A549 (cell line): ENCODE results near the gene HSF2BP. TPM values are rescaled to one million over a fixed set of nuclear protein-coding genes. Genes with fewer than 3 reads are reported as not detected.
A peak's percentile ranks its signal among the peaks of the same experiment; 100 is the strongest.

ENCODE experiments used
- ATAC-seq, 2 experiments: fragments of 200-7000 bp in 1 of 2; fragments of >200 bp in 1 of 2; cut with Nextera tagmentation in 1 of 2; cut with Tn5 transposase in 1 of 2; 3 replicates each; pipeline versions ENCODE4 v1.8.0 to v1.9.1; 2018 to 2020; ENCODE audit warnings: mild to moderate bottlenecking in 1 of 2, moderate library complexity in 1 of 2
- CTCF ChIA-PET: fragments of 300-600 bp; sonication (Branson Sonifier 250); formaldehyde crosslinking; extraction: SDS; loops from one replicate; lab custom pipeline; 2021; ENCODE audit warnings: antibody characterized with exemption, inconsistent platforms; lab: Yijun Ruan, JAX
- POLR2A ChIA-PET: fragments of 350-600 bp; formaldehyde crosslinking; extraction: SDS; loops from one replicate; lab custom pipeline; 2021; ENCODE audit warnings: antibody characterized with exemption, inconsistent platforms; lab: Yijun Ruan, JAX
- DNase-seq, 2 experiments: peaks; one replicate each; pipeline versions ENCODE4 v3.0.0 to v3.0.0-alpha.2; 2011 to 2016; ENCODE audit warnings: low read depth in 1 of 2, low spot score in 1 of 2
- FAIRE-seq: peaks from 2 replicates; lab custom pipeline; 2011; peaks lifted over from hg19 to GRCh38; lab: Jason Lieb, UNC
- H3K27ac ChIP-seq, 2 experiments: fragments of >200 bp; sonication (Bioruptor Twin); formaldehyde crosslinking; 3 replicates each; pipeline ENCODE4 v1.5.1; 2016 to 2017
- H3K4me1 ChIP-seq: fragments of >200 bp; sonication (Bioruptor Twin); formaldehyde crosslinking; 3 replicates; pipeline ENCODE4 v1.6.1; 2016
- H3K4me2 ChIP-seq: fragments of >200 bp; sonication (Bioruptor Twin); formaldehyde crosslinking; 3 replicates; pipeline ENCODE4 v1.6.1; 2016
- H3K4me3 ChIP-seq: fragments of >200 bp; sonication (Bioruptor Twin); formaldehyde crosslinking; 3 replicates; pipeline ENCODE4 v1.5.1; 2016
- H3K9me3 ChIP-seq: fragments of >200 bp; sonication (Bioruptor Twin); formaldehyde crosslinking; 3 replicates; pipeline ENCODE4 v1.6.1; 2016
- CBX2 ChIP-seq: fragments of 200-600 bp; sonication (generic); IDR thresholded peaks from 2 replicates; pipeline ENCODE4 v1.6.1; 2016; ENCODE audit warnings: low read depth, mild to moderate bottlenecking, borderline replicate concordance
- CTCF ChIP-seq: fragments of >200 bp; sonication (Bioruptor Twin); formaldehyde crosslinking; IDR thresholded peaks from 3 replicates; pipeline ENCODE4 v1.5.1; 2016
- EHMT2 ChIP-seq: fragments of 200-600 bp; sonication (generic); IDR thresholded peaks from 2 replicates; pipeline ENCODE4 v1.6.1; 2016; ENCODE audit warnings: antibody characterized with exemption, low read depth, mild to moderate bottlenecking, moderate library complexity
- EP300 ChIP-seq, 2 experiments: fragments of >200 bp; sonication (Bioruptor Twin); formaldehyde crosslinking; IDR thresholded peaks; 2 replicates in 1 of 2; 3 replicates in 1 of 2; pipeline ENCODE4 v1.6.1; 2016 to 2017
- JUN ChIP-seq, 2 experiments: fragments of >200 bp; sonication (Bioruptor Twin); formaldehyde crosslinking; IDR thresholded peaks; 2 replicates in 1 of 2; 3 replicates in 1 of 2; pipeline ENCODE4 v1.6.1; 2016 to 2017
- KDM5A ChIP-seq: fragments of 200-600 bp; sonication (generic); IDR thresholded peaks from 2 replicates; pipeline ENCODE4 v1.6.1; 2016; ENCODE audit warnings: antibody characterized with exemption, mild to moderate bottlenecking
- MAX ChIP-seq: IDR thresholded peaks from 2 replicates; pipeline ENCODE4 v1.6.1; 2012
- RAD21 ChIP-seq, 2 experiments: fragments of >200 bp in 1 of 2; sonication (Bioruptor Twin) in 1 of 2; formaldehyde crosslinking in 1 of 2; IDR thresholded peaks in 1 of 2; conservative IDR thresholded peaks in 1 of 2; 2 replicates in 1 of 2; 3 replicates in 1 of 2; pipeline ENCODE4 v1.6.1; 2012 to 2018; ENCODE audit warnings: inconsistent platforms in 1 of 2
- REST ChIP-seq: fragments of 200-600 bp; sonication (generic); IDR thresholded peaks from 2 replicates; pipeline ENCODE4 v1.6.1; 2016; ENCODE audit warnings: antibody characterized with exemption, mild to moderate bottlenecking, moderate library complexity
- SMC3 ChIP-seq: fragments of >200 bp; sonication (Bioruptor Twin); formaldehyde crosslinking; IDR thresholded peaks from 3 replicates; pipeline ENCODE4 v1.6.1; 2018; ENCODE audit warnings: inconsistent platforms
- ZC3H11A ChIP-seq: fragments of 450-650 bp; IDR thresholded peaks from 2 replicates; pipeline ENCODE4 v1.6.1; 2014; ENCODE audit warnings: antibody characterized with exemption, mild to moderate bottlenecking
- whole genome bisulfite sequencing: methylation state at CpG from one replicate; pipeline ENCODE4 v1.1.6; 2017; ENCODE audit errors: missing lambda C conversion rate; 5-methylcytosine and 5-hydroxymethylcytosine counted together
- polyA plus RNA-seq, 4 experiments: library from polyadenylated mRNA; depleted of rRNA in 3 of 4; stranded (reverse); fragments of >200 nt; fragmentation: RNase III in 1 of 4; extraction: RNeasy Plus Mini Kit Qiagen cat#74134 plus additional on column Dnase treatment in 1 of 4; gene quantifications; 2 replicates in 3 of 4; 3 replicates in 1 of 4; pipeline ENCODE4 v1.2.3, GENCODE V29; 2011 to 2017

HSF2BP gene
- polyA plus RNA-seq, 2 of the 4 experiments (the other 2 are of a cell fraction): 1.7 to 3.1 TPM

- ChIA-PET CTCF (interaction anchor here (1.0 to 3.3 kb wide), 3 partner anchors 17 to 32 kb away, joined by 3 to 49 read pairs (median 3); no protein-coding TSS in a partner anchor), POLR2A (no interaction called here)
- H3K4me3 ChIP-seq: no peak overlapping the region
- peaks cover 47% of the 10 kb centered on the region for H3K4me1 ChIP-seq
- H3K27ac ChIP-seq: peak overlapping the region; percentile 92
- H3K4me2 ChIP-seq: no peak overlapping the region
- no peak for FAIRE-seq
- H3K9me3 ChIP-seq: no peaks in the 10 kb centered on the region
- no peak for DNase-seq
- TF ChIP-seq KDM5A (no peak), REST (no peak), EP300 (IDR thresholded peaks at IDR 0.05) (no peak), CBX2 (no peak), ZC3H11A (no peak)
- WGBS: 92% methylated on average over 8 of the region's 8 CpGs
- no peak for ATAC-seq
Measured at GRCh38 chr21:43613755-43614638, 45.3 kb downstream of the HSF2BP start.

GRCh38 chr21:43611598-43612369, 47.5 kb downstream of the HSF2BP start:
- Histone ChIP-seq H3K27ac (peak overlapping the region; percentile 92), H3K9me3 (peaks cover 3% of the 10 kb centered on the region; the same call in 1 of the 3 replicates), H3K4me1 (peaks cover 51% of the 10 kb centered on the region), H3K4me2 (peak overlapping the region; percentile 46), H3K4me3 (no peak overlapping the region)
- peak; percentile 84 for TF ChIP-seq SMC3
- peak; percentile 42; the same call in 1 of the 2 replicates for TF ChIP-seq MAX
- TF ChIP-seq JUN (IDR thresholded peaks at IDR 0.05): no peak
- TF ChIP-seq RAD21 (conservative IDR thresholded peaks at IDR 0.05 in 1 of 2, IDR thresholded peaks at IDR 0.05 in 1 of 2): peak; percentile 69 to 74
- TF ChIP-seq CTCF: peak; percentile 68
- TF ChIP-seq EHMT2: no peak
- 30% methylated on average over 8 of the region's 8 CpGs for WGBS
- FAIRE-seq (no peak), DNase-seq (peak; percentile 58 to 83), ATAC-seq (peak; percentile 93 to 97)
- ChIA-PET CTCF (interaction anchor here (0.6 to 3.4 kb wide), 25 partner anchors 9 to 39 kb away, joined by 3 to 49 read pairs (median 4); no protein-coding TSS in a partner anchor), POLR2A (interaction anchor here (0.6 to 1.2 kb wide), 2 partner anchors 33 to 34 kb away, joined by 3 to 4 read pairs; no protein-coding TSS in a partner anchor)
